SK-N-DZ (cell line): ENCODE results near the gene TMEM272. TPM values are rescaled to one million over a fixed set of nuclear protein-coding genes. Genes with fewer than 3 reads are reported as not detected.

Experiments
- DNase-seq: peaks from one replicate; pipeline ENCODE4 v3.0.0-alpha.2; 2015; ENCODE audit warnings: low spot score
- polyA plus RNA-seq, 2 experiments: library from polyadenylated mRNA; depleted of rRNA; stranded (reverse); fragments of >200 nt; gene quantifications; 2 replicates each; pipeline ENCODE4 v1.2.3, GENCODE V29; 2014

The TMEM272 gene, protein sequence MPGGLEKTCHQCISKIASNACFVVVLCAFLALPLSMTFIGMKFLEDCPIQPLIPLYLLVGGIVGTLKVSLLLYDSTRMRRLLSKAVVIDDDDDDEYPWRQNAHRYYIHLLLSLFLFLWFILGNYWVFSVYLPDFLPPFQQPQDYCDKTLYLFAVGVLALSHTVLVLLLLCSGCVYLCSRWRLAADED
- 0.02 and 2.5 TPM in 2 replicates for polyA plus RNA-seq (2014; cell fraction: cytosol; rRNA removed)
- 0.42 and 0.46 TPM in 2 replicates for polyA plus RNA-seq (2014; cell fraction: nucleus; rRNA removed)

DNA sequence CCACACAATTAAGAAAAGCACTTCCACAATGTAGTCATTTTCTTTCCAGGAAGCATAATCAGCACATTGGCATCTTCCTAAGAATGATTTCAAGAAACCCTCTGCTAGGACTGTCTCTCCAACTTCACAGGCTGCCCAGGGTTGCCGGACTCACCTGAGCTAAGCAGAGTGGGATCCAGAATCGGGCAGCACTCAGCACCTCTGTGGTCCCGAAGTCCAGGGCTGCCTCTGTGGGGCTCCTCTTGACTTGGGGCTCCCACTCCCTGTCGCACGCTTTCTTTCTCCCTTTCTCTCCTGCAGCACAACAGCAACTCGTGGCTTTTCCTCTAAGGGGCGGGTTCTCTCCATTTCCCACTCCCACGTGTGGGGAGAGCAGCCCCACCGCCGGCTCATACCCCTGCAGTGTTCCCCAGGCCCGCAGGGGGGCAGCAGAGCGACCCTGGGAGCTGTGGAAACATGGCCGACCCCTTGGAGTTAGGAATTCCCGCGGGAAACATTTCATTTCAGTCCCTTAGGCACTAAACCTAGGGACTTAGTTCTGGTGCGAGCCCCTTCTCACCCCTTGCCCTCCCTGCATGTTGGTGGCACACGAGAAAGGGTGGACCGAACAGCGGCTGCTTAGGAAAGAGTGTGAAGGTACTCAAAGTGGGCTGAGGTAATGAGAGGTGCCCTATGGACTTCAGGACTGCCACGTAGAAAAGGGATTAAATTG is at the start of gene TMEM272:
TMEM272 (minus strand) TSS at position 316 of the 712 bp plus-strand sequence. CDS start 6,647 bp downstream, outside the sequence.
- DNase-seq: peak; percentile 75

DNA sequence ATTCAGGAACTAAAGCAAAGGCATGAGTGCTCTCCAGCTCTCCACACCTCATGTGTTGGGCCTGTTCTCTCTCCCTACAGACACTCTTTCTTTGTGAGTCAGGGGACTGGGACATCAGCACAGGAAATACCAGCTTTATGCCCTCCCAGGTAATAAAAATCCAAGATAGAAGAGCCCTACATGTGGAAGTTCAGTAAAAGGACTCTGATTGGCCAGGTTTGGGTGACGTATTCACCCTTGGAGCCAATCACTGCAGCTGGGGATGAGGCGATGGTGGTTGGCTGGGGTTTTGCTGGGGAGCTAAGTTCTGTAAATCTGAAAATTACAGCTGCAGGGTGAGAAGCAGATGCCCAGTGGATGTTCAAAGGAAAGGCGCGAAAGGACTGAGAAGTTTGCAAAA is 49.3 kb upstream of the TMEM272 start:
- no peak for DNase-seq

DNA sequence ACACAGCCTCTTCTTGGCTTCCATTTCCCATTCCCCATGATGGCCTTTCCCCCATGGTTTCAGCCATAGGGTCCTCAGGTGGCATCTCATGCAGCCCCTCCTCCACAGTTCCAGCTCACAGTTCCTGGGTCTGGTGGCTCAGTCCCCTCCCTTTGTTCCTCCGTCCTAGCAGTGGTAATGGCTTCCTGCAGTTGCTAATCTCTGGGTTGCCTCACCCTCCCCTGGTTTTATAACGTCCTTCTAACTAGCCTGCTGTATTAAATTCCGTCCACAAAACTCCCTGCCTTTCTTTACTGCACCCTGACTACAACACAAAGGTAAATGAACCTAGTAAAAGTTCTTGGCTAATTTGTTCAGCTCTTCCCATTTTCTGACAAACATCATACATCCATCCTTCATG is 47.7 kb upstream of the TMEM272 start:
- no peak for DNase-seq

DNA sequence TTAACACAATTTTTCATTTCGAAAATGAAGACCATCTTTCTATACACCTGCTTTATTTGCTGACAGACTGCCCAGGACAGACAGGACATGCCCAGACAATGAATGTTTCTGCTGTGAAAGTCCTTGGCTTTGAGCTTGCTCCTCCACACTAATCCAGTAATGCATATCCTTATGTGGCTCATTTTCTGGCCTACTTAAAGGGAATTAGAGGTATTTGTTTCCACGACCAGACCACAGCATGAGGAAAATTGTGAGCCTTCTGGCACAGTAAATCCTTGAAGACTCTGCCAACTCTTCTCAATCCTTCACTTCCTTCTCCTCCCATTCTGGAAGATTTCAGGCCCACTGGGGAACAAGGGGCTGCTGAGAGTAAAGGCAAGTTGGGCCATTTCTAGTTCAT is 42.5 kb upstream of the TMEM272 start:
- no peak for DNase-seq

DNA sequence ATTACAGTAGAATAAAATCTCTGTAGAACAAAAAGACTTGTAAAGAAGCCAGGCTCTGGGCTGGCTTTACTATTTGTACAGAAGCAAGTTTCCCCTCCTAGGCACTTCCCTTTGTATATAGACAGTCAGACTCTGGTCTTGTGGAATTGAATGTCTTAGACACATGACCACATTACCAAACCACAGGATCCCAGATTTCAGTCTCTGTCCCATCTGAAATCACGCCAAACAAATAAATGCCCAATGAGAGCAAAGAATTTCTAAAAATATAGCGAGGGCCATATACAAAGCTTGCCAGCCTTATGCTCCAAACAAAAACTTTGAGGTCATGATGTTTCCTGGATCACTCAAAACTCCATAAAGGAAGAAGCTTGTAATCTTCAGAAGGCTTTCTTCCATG is 40.7 kb upstream of the TMEM272 start:
- no peak for DNase-seq

DNA sequence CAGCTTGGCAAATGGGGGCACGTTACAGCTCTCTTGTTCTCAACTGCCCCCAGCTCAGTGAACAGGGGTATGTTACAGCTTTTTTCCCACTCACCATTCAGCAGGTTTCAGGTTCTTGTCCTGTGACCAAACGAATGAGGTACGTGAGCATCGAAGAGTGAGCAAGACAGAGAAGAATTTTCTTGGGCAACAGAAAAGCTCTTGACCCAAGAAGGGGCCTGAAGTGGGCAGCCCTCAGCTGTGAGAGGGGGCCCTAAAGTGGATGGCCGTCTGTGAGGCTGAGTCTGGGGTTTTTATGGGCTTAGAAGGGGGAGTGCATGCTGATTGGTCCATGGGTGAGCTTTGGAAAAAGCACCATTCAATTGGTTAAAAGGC is 38.2 kb upstream of the TMEM272 start:
- no peak for DNase-seq

DNA sequence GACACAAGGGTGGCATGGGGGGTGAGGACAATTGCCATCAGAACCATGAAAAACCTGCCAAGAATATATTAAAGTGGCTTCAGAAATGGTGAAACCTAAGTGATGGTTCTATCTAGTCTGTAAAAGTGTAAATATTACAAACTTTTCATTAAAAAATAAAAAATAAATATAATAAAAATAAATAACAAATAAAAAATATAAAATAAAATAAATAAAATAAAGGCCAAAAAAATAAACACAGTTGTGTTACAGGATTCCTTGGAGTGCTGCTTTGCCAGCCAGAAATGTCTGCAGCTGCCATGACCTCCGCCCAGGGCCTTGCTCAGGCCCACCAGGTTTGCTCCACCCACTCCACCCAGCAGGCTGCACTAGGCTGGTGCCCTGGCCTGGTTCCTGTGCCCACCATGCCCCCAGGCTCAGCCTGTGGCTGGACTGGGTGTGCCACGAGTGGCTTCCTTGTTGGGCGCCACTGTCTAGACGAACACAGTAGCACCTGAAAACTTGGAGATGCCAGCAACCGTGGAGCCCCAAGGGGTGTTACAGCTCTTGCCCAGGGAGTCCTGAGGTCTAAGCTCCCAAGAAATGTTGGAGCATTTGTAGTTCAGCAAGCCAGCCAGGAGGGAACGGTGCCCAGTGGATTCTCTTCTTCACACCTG is 37.7 kb upstream of the TMEM272 start:
- no peak for DNase-seq

DNA sequence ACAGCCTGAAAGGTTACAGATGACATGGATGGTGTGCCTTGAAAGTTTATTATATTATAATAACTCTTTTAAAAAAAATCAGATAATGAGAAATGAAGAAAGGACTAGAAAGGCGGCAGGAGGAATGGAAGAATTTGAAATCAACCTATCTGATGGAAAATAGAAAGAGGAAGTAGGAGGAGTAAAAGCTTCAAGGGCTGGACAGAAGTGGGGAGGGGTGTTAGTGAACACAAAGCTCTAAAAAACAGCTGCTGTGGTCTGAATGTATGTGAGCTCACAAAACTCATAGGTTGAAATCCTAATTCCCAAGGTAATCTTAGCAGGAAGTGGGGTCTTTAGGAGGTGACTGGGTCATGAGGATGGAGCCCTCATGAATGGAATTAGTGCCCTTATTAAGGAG is 36.3 kb upstream of the TMEM272 start:
- DNase-seq: no peak

DNA sequence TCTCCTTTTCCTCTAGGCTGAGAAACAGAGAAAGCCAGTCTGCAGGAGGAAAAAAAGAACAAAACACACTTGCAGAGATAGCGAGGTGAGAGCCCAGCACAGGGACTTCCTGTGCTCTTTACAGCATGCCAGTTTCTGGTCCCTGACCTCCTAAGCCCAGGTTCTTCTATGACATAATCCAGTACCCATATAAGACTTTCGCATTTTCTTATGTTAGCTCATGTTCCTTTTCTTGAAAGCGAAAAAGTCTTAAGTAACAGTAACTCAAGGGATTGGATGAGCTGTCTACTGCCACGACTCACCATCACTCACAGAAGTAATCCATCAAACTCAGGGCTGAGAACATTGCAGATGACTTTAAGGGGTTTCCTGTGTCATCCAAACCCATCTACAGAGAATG is 34.2 kb upstream of the TMEM272 start:
- DNase-seq: no peak

DNA sequence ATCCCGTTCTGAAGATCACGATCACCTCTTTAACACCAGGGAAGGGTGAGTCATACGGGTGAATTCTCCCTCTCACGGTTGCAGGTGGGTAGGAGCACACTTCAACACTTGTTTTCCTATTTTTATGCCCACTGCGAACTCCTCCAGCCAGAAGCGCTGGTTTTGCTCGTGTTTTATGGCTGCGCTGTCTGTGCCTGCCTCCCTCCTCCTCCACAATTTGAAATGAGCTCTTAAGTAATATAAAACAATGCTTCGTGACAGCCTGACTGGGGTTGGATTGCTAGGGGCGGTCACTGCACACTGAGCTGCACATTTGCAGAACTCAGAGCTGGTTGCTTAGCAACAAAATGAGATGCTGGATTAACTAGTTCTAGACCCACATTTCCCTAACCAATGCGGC is 29.7 kb upstream of the TMEM272 start:
- DNase-seq: peak; percentile 24

DNA sequence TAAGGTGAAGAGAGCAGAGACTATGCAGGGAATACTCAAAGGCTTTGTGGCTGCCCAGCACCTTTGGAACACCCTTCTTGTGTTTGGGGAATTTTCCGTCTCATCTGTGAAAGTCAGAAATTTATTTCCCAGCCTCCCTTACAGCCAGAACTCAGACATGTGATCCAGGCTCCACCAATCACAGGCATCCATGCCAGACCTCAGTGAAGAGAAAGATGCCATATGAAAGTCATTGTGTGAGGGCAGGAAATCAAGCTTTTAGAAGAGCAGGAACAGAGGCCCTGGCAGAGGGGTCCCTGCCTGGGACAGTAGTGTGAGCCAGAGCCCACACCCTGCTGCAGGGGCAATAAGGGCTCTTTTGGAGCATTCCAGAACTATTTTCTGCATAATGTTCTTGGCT is 28.9 kb upstream of the TMEM272 start:
- no peak for DNase-seq

DNA sequence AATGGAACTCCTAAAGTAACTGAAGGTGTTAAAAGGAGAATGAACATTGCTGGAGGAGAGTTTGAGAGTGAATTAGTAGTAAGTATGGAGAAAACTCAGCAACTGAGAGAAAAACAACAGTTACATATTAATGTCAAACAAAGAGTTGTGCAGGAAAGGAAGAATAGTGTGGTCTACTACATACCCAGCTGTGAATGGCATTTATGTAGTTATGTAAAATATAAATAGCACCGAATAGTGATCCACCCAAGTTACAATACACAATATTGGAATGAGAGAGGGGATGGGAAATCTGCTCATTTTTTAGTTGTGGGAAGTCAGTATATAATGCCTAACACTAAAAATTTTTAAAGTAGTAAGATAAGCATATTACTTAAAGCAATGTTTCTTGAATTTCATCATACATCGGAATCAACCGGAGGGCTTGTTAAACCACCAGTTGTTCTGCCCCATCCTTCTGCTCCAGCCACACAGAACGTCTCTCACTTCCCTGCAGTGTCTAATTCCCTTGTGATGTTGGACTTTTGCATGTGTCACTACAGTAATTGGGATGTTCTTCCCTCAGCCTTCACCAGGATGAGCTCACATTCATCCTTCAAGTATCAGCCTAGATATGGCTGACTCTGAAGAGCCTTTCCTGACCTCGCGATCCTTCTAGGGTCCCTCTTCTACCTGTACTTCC is 28.3 kb upstream of the TMEM272 start:
- DNase-seq: no peak

DNA sequence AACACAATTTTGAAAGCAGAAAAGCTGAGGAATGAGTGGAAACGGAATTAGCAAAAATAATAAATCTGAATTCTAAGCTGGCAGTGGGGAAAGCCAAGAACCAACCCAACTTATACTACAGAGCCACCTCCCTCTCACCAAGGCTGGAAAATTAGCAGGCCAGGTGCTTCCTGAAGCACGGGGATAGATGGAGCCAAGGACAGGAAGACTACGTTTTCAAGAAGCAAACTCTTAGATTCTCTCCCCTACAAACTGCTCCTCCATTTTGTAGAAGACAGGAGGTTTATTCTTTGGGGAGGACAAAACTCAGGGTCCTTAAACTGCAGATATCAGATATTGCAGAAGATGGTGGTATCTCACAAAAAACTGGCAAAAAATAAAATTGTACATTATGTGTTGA is 25.6 kb upstream of the TMEM272 start:
- no peak for DNase-seq

DNA sequence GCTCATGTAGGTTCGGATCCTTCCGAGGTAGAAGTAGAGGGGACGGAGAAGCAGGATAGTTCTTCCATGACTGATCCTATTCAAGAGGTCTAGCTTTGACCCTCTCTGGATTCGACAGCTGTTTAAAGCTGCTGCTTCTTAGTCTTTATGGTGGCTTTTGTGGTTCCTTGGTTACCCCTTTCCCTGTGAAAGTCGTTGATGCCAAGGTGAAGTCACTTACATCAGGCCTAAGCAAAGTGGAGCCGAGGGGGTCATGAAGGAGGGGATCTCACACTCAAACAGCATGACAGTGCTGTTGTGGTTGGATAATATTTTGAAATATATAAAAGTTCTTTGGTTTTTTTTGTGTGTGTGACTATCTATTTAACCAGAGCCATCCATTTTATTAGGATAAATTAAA is 24.9 kb upstream of the TMEM272 start:
- DNase-seq: no peak

DNA sequence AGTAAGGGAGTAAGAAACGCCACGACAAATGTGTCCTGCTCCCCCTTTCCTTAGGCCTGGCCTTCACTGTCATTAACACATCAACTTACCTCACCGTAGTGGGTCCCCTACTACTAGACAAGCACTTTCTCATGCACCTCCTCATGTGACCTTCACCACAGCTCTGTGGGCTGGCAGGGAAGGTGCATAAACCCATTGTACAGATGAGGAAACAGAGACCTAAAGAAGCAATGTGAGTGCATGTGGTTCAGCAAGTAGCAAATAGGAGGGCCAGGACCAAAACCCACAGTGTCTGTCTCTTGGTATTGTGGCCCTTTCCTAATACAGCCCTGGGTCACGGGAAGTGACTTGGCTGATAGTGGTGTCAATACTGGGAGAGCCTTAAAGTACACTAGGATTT is 22.1 kb upstream of the TMEM272 start:
- DNase-seq: no peak

DNA sequence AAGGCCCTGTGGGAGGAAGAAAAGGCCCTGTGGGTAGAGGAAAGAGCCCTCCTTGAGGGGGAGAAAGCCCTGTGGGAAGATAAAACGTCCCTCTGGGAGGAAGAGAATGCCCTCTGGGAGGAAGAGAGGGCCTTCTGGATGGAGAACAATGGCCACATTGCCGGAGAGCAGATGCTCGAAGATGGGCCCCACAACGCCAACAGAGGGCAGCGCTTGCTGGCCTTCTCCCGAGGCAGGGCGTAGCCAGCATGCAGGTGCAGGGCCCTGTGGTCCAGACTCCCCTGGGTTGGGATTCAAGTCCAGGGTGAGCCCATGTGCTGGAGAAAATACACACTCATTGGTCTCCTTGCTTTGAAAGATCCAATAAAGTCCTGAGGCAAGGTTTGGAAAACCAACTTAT is 20.9 kb upstream of the TMEM272 start:
- DNase-seq: no peak

DNA sequence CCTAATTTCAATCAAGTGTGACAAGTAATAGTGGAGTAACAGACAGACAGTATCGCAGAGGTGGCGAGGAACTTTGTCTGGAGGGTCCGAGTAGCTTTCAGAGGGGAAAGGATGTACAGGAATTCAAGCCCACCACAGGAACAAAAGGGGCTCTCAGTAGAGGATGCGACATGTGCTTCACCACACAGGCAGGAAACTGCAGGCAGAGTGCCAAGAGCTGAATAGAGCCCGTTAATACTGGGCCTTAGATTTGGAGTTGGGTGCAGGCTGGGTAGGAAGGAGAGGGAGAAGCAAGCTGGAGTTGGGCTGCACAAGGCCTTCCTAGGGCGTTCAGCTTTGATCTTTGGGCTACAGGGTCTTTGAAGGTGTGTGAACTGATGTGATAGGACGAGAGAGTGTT is 18.0 kb upstream of the TMEM272 start:
- no peak for DNase-seq

DNA sequence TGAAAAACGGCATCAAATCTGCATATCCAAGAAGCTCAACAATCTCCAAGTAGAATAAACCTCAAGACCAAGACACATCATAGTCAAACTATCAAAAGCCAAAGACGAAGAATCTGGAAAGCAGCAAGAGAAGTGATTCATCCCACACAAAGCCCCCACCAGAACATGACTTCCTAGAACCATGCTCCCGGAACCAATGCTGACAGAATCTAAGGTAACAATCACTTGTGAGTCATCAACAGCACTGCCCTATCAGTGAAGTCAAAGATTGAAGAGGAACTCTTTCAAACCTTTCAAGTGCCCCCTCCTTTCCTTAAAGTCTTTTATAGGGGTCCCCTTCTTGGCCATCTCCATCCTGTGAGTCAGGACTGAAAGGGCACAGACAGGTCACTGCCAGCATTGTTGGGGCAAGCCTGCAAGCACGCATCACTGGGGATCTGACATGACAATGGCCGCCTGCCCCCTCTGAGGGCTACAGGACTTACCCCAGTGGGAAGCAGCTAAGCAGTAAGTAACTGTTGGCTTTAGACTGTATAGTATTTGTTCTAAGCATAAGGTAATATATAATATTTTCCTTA is 16.8 kb upstream of the TMEM272 start, which contains the start of gene CCDC70:
CCDC70 (plus strand) TSS at position 247 of the 578 bp plus-strand sequence. CDS start 3,443 bp downstream, outside the sequence.
- DNase-seq: no peak

DNA sequence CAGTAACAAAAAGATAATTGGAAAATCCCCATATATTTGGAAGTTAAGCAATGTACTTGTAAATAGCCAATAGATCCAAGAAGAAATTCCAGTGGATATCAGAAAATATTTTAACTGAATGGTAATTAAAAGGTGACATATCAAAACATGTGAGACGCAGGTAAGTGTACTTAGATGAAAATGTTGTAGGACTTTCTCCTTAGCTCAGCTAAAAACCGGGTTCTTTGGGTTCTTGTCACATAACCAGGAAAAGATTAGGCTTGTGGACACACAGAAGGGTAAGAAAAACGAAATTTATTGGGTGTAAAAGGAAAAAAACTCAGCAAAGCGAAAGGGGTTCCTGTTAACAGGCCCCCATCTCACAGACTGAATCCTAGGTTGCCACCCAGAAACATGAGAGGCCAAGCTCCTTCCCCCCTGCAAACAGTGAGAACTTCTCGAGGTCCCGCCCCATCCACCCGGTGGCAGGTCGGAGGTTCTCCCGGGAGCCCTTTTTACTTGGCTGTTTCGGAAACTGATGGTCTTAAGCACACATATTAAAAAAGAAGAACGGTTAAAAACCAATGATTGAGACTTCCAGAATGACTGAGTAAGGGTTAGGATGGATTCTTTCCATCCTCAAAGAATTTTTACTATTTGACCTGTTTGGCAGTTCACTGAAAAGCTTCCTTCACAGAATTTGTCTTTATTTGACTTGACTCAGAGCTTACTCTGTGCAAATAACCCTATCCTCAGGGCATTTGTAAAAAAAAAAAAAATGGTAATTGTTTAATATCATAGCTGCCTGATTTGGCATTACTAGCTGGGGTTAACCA is 13.7 kb upstream of the TMEM272 start:
- DNase-seq: no peak

DNA sequence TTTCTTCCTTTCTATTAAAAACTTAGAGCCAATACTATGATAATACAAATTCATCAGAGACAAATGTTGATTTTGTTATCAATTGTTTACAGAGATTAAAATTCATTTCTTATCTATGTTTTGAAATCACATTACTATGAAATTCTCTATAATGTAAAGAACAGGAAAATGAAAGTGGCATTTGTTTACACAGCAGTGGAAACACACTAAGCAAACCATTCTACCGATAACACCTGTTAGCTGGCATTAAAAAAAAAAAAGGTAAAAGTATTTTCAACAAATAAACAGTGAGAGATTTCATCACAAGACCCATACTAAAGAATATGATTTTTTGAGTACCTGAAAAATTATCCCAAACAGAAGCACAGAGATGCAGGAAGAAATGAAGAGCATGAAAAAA is 12.0 kb upstream of the TMEM272 start:
- DNase-seq: no peak
